ENCODE results near the gene MC1R. TPM values are rescaled to one million over a fixed set of nuclear protein-coding genes. Genes with fewer than 3 reads are reported as not detected.

The MC1R gene
- total RNA-seq, 3 donors from 2014 or later (not counting 1 experiment from before 2014, with no cell fraction given), result 12.3 to 22.2 (median 13.7) TPM

DNA sequence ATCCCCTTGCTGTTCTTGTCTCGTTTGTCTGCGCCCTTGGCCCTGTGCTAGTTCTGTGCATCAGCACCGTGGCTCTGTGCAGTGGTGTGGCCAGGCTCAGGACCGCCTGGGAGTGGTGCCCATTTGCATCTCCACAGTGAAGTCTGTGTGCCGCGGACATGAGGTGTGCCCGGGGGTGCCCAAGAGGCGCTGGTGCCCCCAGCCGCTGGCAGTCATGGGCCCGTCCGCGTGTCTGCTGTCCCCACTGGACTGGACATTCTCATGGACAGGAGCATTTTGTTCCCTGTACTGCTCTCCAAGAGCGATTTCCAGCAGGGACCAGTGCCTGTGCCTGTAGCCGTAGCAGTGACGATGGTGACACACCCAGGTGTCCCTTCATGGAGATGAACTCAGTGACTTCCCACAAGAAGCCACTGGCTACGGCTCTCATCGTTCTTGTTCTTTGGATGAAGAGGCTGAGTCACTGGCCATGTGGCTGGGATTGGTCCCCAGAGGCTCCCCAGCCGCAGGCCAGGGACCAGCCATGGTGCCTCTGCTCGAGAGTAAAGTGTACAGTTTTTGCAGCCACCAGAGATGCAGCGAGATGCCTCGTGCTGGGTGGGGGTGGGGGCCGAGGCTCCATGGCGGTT, 13.0 kb upstream of the MC1R start:
- Mint-ChIP-seq H3K4me1 (peaks cover 0 to 16% of the 10 kb centered on the region in 2 donors), H3K4me3 (no peak overlapping the region), H3K36me3 (no peaks in the 10 kb centered on the region), H3K27ac (peak overlapping the region in 1 of 2 donors; percentile 11), H3K27me3 (ENCODE audit: low read depth in 2 of 2) (no peaks in the 10 kb centered on the region), H3K9me3 (no peaks in the 10 kb centered on the region)
- Histone ChIP-seq H3K27ac (ENCODE audit: low read length) (no peak overlapping the region), H3K4me1 (ENCODE audit: control insufficient read depth, insufficient read depth, low read length) (peaks cover 13% of the 10 kb centered on the region), H3K9me3 (ENCODE audit: control insufficient read depth, insufficient read depth, low read length) (no peaks in the 10 kb centered on the region), H3K27me3 (ENCODE audit: control insufficient read depth, insufficient read depth, low read length) (no peaks in the 10 kb centered on the region), H3K36me3 (ENCODE audit: control insufficient read depth, insufficient read depth, low read length) (peaks cover 59% of the 10 kb centered on the region), H3K4me3 (ENCODE audit: low read length) (no peak overlapping the region)
- 94% methylated on average over 23 of the region's 23 CpGs for WGBS (ENCODE audit: insufficient coverage)
- intact Hi-C loops (cut with micrococcal nuclease), result no loop called here
- TF ChIP-seq, protein P1, sequence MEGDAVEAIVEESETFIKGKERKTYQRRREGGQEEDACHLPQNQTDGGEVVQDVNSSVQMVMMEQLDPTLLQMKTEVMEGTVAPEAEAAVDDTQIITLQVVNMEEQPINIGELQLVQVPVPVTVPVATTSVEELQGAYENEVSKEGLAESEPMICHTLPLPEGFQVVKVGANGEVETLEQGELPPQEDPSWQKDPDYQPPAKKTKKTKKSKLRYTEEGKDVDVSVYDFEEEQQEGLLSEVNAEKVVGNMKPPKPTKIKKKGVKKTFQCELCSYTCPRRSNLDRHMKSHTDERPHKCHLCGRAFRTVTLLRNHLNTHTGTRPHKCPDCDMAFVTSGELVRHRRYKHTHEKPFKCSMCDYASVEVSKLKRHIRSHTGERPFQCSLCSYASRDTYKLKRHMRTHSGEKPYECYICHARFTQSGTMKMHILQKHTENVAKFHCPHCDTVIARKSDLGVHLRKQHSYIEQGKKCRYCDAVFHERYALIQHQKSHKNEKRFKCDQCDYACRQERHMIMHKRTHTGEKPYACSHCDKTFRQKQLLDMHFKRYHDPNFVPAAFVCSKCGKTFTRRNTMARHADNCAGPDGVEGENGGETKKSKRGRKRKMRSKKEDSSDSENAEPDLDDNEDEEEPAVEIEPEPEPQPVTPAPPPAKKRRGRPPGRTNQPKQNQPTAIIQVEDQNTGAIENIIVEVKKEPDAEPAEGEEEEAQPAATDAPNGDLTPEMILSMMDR (IDR thresholded peaks at IDR 0.05), result no peak
- ATAC-seq, result no peak
- DNase-seq, result no peak

DNA sequence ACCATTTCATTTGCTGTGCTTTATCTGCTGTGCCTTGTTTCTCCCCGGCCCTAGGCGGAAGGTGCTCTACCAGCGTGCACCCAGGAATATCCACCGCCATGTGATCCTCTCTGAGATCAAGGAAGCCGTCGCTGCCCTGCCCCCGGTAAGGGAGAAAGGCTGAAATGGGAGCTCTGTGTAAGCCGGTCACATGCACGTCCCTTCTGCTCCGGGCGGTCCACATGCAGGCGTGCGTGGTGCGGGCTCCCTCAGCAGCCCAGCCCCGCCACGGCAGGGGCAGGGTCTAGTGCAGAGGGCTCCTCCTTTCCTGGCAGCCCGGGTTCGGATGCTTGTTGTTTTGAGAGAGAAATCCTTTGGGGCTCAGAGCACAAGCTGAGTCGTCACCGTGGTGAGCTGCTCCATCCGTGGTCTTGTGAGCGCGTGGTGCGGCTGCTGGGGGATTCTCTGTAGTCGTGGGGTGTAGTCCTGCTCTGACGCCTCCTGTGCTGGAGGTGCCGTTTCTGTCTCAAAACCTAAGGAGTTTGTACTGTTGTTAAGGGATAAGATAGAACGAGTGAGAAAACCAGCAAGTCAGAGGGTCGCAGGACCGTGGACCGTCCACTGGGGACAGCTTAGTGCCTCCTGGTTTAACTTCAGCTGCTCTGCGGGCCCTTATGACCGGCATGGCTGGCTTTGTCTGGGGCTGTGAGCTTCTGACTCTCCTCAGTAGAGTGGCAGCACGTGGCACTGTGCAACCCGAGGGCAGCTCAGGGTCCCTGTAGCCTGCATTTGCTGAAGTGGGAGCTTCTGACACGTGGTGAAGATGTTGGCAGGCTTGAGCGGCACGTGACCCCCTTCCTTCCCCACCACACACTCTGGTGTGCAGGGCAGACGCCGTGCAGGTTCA, 12.3 kb upstream of the MC1R start:
- H3K4me1 ChIP-seq (ENCODE audit: control insufficient read depth, insufficient read depth, low read length), result peaks cover 13% of the 10 kb centered on the region
- intact Hi-C loops (cut with micrococcal nuclease), result no loop called here
- H3K36me3 ChIP-seq (ENCODE audit: control insufficient read depth, insufficient read depth, low read length), result peaks cover 57% of the 10 kb centered on the region
- Mint-ChIP-seq H3K4me1 (peaks cover 0 to 17% of the 10 kb centered on the region in 2 donors), H3K4me3 (no peak overlapping the region), H3K36me3 (no peaks in the 10 kb centered on the region), H3K9me3 (no peaks in the 10 kb centered on the region), H3K27me3 (ENCODE audit: low read depth in 2 of 2) (no peaks in the 10 kb centered on the region), H3K27ac (peak overlapping the region; percentile 11 to 24)
- H3K4me3 ChIP-seq (ENCODE audit: low read length), result no peak overlapping the region
- TF ChIP-seq, protein P1 (IDR thresholded peaks at IDR 0.05), result no peak
- ATAC-seq, result peak in 2 of 3 donors; percentile 34 to 40
- H3K9me3 ChIP-seq (ENCODE audit: control insufficient read depth, insufficient read depth, low read length), result no peaks in the 10 kb centered on the region
- WGBS (ENCODE audit: insufficient coverage), result 89% methylated on average over 39 of the region's 40 CpGs
- no peaks in the 10 kb centered on the region for H3K27me3 ChIP-seq (ENCODE audit: control insufficient read depth, insufficient read depth, low read length)
- H3K27ac ChIP-seq (ENCODE audit: low read length), result no peak overlapping the region
- no peak for DNase-seq

DNA sequence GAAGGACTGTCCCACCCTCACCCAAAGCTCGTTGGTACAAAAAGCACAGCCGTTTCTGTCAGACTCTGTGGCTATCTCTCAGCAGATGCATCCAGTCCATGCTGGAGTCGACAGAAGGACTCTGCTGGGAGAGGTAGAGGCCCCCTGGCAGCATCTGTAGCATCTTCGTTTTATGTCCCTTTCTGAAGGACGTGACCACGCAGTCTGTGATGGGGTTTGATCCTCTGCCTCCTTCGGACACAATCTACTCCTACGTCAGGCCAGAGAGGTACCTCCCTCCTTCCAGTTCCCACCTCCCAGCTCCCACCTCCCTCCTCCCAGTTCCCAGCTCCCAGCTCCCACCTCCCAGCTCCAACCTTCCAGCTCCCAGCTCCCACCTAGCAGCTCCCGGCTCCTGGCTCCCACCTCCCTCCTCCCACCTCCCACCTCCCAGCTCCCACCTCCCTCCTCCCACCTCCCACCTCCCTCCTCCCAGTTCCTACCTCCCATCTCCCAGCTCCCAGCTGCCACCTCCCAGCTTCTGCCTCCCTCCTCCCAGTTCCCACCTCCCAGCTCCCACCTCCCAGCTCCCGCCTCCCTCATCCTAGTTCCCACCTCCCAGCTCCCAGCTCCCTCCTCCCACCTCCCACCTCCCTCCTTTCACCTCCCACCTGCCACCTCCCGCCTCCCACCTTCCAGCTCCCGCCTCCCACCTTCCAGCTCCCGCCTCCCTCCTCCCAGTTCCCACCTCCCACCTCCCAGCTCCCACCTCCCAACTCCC, 11.4 kb upstream of the MC1R start:
- DNase-seq (no peak), ATAC-seq (peak in 2 of 3 donors; percentile 2 to 4)
- no peaks in the 10 kb centered on the region for H3K9me3 ChIP-seq (ENCODE audit: control insufficient read depth, insufficient read depth, low read length)
- Mint-ChIP-seq H3K4me3 (no peak overlapping the region), H3K27me3 (ENCODE audit: low read depth in 2 of 2) (no peaks in the 10 kb centered on the region), H3K9me3 (no peaks in the 10 kb centered on the region), H3K27ac (peak overlapping the region in 1 of 2 donors; percentile 24), H3K4me1 (peaks cover 0 to 17% of the 10 kb centered on the region in 2 donors), H3K36me3 (no peaks in the 10 kb centered on the region)
- intact Hi-C loops (cut with micrococcal nuclease), result no loop called here
- TF ChIP-seq, protein P1 (IDR thresholded peaks at IDR 0.05), result no peak
- H3K4me3 ChIP-seq (ENCODE audit: low read length), result no peak overlapping the region
- H3K27ac ChIP-seq (ENCODE audit: low read length), result no peak overlapping the region
- no peaks in the 10 kb centered on the region for H3K27me3 ChIP-seq (ENCODE audit: control insufficient read depth, insufficient read depth, low read length)
- WGBS (ENCODE audit: insufficient coverage), result 94% methylated on average over 10 of the region's 13 CpGs
- peaks cover 59% of the 10 kb centered on the region for H3K36me3 ChIP-seq (ENCODE audit: control insufficient read depth, insufficient read depth, low read length)
- peaks cover 13% of the 10 kb centered on the region for H3K4me1 ChIP-seq (ENCODE audit: control insufficient read depth, insufficient read depth, low read length)

Measured in natural killer cell (primary cell).